Activated CD8-positive, alpha-beta memory T cell treated with anti-CD3 and anti-CD28 coated beads for 1 hour (primary cell): ENCODE data around the gene ETHE1.

ENCODE experiments used
- DNase-seq, 2 donors: peaks; one replicate each; pipeline ENCODE4 v3.0.0-alpha.2; 2020; ENCODE audit warnings: low read depth in 1 of 2; ENCODE audit errors: extremely low read depth in 1 of 2

The ETHE1 gene

DNA sequence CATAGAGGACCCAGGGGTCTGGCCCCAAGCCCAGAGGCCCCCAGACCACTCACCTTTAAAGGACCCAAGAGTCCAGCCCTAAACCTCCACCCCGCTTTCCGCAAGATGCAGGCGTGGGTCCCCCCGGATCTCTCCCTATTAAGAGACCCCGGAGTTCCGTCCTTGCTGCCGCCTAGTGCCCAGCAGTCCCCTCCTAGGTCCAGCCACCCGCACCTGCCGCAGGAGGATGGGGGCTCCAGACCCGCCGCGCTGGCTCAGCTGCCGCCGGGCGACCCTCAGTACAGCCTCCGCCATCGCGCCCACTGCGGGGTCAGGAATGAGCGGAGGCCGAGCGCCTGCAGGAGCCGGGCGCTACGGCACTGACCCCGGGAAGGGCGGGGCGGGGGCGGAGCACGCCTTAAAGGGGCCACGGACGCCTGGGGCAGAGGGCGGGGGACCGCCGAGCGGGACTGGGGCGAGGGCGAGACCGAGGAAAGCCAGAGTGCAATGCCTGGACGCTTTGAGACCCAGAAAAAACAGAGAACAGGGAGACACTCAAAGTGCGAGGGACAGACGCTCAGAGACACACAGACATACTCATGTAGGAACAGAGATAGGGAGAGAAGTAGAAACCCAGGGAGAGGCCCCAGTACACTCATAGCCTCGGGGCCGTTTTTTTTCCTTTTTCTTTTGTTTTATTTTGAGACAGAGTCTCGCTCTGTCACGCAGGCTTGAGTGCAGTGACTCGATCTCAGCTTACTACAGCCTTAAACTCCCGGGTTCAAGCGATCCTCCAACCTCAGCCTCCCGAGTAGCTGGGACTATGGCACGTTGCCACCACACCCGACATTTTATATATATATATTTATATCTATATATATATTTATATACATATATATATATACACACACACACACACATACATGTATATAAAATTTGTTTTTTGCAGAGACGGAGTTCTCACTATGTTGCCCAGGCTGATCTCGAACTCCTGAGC, at the start of gene ETHE1:
ETHE1 (minus strand) TSS at position 318 of the 976 bp plus-strand sequence; CDS start at position 294, 24 bp downstream.
- DNase-seq = peak in 1 of 2 donors; percentile 59

DNA sequence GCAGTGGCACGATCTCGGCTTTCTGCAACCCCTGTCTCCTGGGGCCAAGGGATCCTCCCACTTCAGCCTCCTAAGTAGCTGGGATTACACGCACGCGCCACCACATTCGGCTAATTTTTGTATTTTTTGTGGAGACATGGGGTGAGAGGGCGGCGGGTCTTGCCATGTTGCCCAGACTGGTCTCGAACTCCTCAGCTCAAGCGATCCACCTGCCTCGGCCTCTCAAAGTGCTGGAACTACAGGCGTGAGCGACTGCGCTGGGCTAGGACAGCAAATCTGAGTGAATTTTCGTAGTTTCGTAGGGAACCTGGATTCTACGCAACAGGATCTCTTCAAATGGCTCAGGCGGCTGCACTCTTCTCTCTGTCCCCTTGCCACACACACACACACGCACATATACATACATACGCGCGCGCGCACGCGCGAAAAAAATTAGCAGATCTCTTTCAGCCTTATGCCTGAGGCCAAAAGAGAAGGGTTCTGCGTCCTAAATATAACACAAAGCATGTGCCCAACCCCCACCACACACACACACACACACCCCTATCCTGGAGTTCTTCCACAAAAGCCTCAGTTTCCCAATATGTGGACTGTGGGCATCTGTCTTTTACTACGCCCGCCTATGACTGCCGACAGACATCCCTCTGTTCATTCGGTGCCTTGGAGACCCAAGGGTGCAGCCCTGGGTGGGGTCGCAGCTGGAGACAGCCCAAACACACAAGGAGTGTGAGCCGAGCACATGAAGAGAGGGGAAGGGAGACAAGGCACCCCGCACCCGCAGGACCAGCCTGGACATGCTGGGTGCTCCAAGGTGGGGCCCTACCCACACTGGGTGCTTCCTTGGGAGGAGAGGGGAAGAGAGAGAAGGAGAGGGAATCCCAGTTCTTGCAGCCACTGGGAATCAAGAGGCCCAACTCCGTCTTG, 49.2 kb upstream of the ETHE1 start:
- no peak for DNase-seq

DNA sequence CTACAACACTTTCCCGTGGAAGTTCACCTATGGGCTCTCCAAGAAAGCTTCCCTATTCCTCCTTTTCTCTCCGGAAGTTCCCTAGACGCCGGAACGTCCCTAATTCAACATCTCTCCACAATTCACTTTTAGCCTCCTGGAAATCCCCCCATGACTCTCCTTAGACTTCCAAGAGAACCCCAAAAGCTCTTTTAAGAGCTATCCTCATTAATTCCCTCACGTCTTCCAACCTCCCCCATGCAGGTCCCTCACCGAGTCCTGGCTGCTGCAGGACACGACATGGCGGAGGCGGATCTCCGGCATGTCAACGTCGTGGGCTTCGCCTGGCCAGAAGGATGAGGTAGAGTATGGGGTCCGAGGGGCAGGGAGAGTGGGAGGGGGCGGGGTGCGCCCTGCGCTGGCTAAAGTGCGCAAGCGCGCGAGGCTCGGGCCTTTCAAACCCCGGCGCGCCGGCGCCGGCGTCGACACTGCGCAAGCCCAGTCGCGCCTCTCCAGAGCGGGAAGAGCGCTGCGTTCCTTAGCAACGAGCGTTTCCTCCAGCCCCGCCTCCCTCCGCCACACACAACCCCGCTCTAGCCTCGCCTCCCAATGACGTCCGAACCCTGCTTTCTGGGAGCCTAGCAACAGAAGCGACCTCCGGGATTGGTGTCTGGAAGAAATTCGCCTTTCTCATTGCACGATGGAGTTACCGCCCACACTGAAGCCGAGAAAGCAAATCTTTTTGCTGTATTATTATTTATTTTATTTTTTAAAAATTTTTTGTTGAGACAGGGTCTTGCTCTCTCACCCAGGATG, 48.4 kb upstream of the ETHE1 start, which contains the start of the genes PINLYP and XRCC1:
PINLYP (plus strand) TSS at position 646 of the 795 bp plus-strand sequence. CDS start 1,391 bp downstream, outside the sequence.
XRCC1 (minus strand) TSS at position 372 of the 795 bp plus-strand sequence; CDS start at position 303, 69 bp downstream.
- DNase-seq = peak; percentile 89 to 94

DNA sequence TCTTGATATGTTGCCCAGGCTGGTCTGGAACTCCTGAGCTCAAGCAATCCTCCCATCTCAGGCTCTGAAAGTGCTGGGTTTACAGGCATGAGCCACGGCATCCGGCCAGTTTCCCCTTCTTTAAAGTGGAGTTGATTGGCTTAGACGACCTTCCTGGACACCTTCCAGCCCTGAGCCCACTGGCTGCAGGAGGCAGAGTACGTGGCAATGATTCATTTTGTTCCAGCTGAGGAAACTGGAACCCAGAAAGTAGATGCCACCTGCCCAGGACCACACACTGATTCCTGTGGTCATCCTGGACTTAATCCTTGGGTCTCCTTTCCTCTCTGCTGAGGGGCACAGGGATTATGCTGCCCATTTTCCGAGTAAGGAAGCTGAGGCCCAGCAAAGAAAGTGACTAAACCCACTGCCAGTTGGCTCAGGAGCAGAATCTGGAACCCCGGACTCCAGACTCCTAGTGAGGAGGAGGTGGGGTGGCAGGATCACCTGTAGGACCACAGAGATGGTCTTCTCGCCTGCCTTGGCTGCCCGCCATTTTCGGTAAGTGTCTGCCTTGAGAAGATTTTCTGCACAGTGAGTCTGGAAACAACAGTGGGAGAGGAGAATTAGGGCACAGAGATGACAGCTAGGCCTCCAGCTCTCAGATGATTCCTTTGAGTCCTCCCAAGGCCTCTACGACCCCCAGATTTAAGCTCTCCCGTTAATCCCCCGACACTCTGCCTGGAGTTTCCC, 47.6 kb upstream of the ETHE1 start:
- DNase-seq = no peak

DNA sequence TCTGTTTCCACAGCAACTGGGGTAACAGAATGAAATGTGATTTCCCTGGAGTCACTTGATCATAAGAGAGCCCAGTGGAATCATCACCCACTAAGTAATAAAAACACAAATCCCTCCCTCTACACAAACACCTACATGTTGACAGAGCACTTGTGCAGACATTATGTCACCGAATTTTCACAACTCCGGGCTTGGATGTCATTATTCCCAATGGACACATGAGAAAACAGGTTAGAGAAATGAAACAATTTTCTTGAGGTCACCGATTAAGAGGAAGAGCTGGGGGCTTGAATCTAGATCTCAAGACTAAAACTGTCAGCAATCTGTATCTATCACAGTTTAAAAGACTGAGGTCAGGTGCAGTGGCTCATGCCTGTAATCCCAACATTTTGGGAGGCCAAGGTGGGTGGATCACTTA, 45.2 kb upstream of the ETHE1 start:
- no peak for DNase-seq

DNA sequence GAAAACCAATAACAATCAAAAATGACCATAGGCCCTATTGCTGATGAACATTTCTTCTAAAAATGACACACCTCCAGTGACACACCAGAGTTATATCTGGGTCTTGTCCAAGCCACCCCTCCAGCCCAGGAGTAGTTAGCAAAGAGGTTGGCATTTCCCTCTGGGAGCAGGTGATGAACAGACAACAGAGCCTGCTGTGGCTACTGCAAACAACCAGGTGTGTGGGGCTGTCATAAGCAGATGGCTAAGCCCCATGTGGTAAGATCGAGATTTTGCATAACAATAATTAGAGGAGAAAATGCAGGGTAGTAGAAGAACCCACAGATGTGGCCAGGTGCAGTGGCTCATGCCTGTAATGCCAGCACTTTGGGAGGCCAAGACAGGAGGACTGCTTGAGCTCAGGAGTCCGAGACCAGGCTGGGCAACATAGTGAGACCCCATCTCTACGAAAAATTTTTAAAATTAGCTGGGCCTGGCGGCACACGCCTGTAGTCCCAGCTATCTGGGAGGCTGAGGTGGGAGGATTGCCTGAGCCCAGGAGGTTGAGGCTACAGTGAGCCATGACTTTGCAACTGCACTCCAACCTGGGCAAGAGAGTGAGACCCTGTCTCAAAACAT, 43.3 kb upstream of the ETHE1 start:
- DNase-seq = no peak

DNA sequence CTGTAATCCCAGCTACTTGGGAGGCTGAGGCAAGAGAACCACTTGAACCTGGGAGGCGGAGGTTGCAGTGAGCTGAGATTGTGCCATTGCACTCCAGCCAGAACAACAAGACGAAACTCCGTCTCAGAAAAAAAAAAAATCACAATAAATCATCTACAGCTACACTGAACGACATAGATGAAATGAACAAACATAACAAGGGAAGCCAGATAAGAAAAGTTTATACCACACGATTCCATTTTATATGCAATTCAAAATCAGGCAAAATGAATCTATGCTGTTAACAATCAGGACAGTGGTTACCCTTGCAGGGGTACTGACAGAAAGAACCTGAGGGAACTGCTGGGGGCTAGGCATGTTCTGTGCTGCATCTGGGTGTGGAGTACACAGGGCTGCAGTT, 42.7 kb upstream of the ETHE1 start:
- DNase-seq = no peak

GRCh38 chr19:43564800-43565199, 37.8 kb upstream of the ETHE1 start:
- DNase-seq = no peak

DNA sequence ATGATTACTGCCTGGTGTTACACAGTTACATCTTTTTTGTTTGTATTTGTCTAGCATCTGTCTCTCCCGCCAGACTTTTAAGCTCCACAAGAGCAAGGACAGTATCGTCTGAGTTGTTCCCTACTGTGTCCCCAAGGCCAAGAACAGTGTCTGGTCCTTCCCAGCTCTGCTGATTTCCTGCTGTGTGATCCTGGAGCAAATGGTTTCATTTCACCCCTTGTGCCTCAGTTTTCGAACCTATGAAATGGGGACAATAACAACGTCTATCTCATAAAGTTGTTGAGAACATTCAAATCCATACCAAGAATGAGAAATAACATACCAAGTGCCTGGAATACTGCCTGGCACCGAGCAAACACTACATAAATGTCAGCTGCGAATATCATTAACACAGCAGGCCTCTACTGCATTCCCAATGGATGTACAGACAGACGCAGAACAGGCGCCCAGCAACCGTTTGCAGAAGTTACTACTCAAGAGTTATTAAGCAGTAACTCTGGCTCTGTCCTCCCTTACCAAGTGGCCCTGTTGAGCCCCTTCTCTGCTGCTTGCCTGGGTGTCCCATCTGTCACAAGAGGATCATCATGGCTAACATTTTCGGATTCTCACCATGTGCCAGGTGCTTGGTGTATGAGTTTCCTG, 36.9 kb upstream of the ETHE1 start:
- no peak for DNase-seq

DNA sequence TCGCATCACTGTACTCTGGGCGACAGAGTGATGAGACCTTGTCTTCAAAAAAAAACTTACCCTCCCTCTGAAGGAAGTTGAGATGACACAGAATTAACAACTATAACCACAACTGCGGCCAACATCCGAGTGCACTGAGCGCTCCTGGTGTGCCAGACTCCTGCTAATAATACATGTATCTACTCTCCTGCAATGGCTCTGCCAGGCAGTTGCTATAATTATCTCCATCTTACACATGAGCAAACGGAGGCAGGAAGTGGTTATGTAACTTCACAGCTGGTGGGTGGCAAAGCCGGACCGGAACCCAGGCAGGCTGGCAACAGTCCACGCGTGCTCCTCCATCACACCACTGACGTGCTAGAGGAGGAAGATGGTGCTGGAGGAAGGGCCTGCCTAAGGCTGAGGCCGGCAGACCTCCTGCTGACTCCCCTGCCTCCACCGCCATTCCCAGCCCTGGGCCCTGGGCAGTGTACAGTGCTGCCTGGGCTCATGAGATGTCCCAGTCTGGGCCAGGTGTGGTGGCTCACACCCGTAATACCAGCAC, 35.8 kb upstream of the ETHE1 start:
- DNase-seq = peak; percentile 54

GRCh38 chr19:43562226-43562697, 35.3 kb upstream of the ETHE1 start:
- no peak for DNase-seq

DNA sequence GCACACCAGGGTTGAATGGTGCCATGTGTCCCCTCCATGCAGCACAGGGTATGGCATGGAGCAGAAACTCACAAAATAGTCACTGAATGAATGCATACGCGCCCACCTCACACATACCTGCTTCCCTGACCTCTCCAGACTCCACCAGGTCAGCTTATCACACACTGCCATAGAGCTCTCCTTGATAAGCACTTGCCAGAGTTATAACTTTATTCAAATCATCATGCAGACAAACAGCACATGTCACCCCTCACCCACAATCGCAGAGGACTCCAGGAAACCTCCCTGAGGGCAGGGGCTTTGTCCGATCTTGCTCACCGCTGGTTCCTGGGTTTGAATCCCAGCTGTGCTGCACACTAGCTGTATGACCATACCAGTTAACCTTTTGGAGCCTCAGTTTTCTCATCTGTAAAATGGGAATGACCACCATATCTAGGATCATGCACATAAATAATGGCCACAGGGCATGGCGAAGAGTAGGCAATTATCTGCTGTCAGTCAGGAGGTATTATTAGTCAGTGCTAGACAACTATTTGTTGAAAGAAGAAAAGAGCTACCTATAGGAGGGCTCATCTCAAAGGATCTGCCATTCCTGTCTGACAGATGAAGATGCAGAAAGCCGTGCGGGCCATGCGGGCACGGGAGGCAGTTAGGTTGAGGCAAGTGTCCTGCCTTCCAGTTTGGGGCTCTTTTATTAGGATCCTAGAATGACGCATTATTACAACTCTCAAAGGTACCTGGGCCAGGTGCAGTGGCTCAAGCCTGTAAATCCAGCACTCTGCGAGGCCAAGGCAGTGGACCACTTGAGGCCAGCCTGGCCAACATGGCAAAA, 34.4 kb upstream of the ETHE1 start:
- DNase-seq = no peak

DNA sequence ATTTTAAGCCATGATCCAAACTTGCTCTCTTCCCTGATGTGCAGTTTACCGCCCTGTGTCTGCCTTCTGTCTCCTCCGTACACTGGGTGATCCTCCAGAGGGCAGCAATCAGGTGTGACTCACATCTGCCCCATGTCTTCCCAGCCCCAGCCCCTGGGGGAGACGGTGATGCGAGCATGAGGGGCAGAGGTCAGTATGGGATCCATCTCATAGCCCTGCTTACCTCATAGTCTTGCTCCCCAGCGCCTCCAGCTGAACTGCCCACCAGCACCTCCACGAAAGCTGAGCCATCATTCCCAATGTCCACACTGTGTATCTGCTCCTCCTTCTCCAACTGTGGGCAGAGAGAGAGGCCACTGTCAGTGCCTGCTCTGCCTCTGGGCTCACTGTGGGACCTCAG, 33.7 kb upstream of the ETHE1 start:
- DNase-seq = no peak

GRCh38 chr19:43555185-43555770, 28.3 kb upstream of the ETHE1 start:
- DNase-seq = peak; percentile 67 to 68

DNA sequence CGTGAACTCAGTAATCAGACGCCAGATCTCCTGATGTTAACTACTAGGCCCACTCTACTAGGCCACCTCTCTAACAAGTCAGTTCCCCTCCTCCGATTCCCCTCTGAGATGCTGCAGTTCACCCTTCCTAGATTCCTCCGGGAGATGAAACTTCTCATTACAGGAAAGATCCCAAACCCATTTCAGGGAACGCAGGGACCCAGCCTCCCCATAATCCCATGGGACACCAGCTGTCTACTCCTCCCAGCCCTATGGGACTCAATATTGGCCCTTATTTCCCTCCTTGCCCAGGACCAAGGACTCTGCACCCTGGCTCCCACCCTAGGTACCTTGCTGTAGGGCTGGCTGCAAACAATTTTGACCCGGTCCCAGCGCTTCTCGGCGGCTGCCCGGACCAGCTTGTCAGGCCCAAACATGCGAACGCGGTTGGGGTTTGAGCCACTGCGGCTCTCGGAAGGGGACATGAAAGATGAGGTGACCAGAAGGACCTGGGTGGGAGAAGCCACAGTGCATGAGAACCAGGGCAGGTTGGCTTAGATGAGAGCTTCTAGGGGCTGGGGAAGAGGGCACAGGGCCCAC, 27.4 kb upstream of the ETHE1 start:
- no peak for DNase-seq

DNA sequence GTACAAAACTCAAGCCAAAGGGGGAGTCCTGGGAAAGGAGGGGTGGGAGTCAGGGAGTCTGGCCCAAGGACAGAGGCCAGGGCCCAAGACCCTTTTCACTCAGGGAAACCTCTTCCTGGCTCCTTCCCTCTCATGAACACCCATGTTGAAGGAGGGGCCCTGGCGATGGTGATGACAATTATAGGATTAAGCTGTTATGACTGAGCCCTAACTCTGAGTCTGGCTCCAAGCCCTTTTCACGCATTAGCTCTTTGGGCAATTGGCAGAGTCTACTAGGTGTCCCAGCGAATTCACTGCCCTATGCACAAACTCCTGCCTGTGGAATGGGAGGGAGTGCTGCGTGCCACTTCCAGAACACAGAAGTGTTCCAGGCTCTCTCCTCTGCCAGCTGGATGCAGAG, 26.7 kb upstream of the ETHE1 start:
- no peak for DNase-seq

- DNase-seq = no peak
Measured at GRCh38 chr19:43552616-43553015, 25.6 kb upstream of the ETHE1 start.
